ENCODE results near the gene GTF2H4. TPM values are rescaled to one million over a fixed set of nuclear protein-coding genes. Genes with fewer than 3 reads are reported as not detected.
"Not testable (repeated sequence)": the region's sequence is repeated elsewhere in the genome, so short reads cannot be mapped to it uniquely, and the experiment has no call there.

Gene GTF2H4
- total and polyA plus RNA-seq, 4 donors, result 6.2 to 15.8 (median 12.3) TPM

- WGBS, result 89% methylated on average over 8 of the region's 8 CpGs
- no peak for DNase-seq (ENCODE audit: low spot score)
- Histone ChIP-seq H3K27me3 (ENCODE audit: control insufficient read depth in 4 of 4, insufficient read depth in 4 of 4, low read length in 3 of 4) (no peaks in the 10 kb centered on the region), H3K27ac (ENCODE audit: low read depth in 1 of 2, low read length in 2 of 2) (no peak overlapping the region), H3K36me3 (ENCODE audit: control insufficient read depth in 4 of 4, insufficient read depth in 3 of 4, low read depth in 1 of 4, low read length in 3 of 4) (peaks cover 13 to 58% (median 34%) of the 10 kb centered on the region in 4 donors), H3K9me3 (ENCODE audit: control insufficient read depth in 4 of 4, low read length in 3 of 4) (no peaks in the 10 kb centered on the region), H3K4me1 (ENCODE audit: control insufficient read depth in 4 of 4, insufficient read depth in 4 of 4, low read length in 3 of 4) (peaks cover 0 to 19% (median 13%) of the 10 kb centered on the region in 4 donors), H3K9ac (ENCODE audit: low read depth in 1 of 2, low read length in 2 of 2) (no peak overlapping the region), H3K4me3 (ENCODE audit: low read depth in 1 of 3, low read length in 3 of 3) (no peak overlapping the region)
- no peak for TF ChIP-seq HNF4G (IDR thresholded peaks at IDR 0.05)
Measured at GRCh38 chr6:30918670-30919069, 10.7 kb downstream of the GTF2H4 start.

DNA sequence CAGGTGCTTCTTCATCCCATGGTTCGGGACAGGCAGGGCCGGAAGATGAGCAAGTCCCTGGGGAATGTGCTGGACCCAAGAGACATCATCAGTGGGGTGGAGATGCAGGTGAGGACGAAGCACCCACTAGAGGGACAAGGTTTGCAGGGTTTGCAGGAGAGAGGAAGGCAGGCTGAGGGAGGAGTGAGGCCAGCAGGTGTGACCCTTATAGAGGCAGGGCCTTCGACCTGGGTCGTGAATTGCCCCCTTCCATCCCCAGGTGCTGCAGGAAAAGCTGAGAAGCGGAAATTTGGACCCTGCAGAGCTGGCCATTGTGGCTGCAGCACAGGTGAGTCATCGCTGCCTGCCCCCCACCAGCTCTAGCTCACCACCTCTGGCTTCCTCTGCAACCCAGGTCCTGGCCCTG, 14.4 kb downstream of the GTF2H4 start:
- 91% methylated on average over 7 of the region's 7 CpGs for WGBS
- no peak overlapping the region for H3K9ac ChIP-seq (ENCODE audit: low read depth in 1 of 2, low read length in 2 of 2)
- TF ChIP-seq HNF4A (conservative IDR thresholded peaks at IDR 0.05), result no peak
- no peak for DNase-seq (ENCODE audit: low spot score)
- H3K27ac ChIP-seq (ENCODE audit: low read depth in 1 of 2, low read length in 2 of 2), result no peak overlapping the region
- H3K4me3 ChIP-seq (ENCODE audit: low read depth in 1 of 3, low read length in 3 of 3), result no peak overlapping the region
- H3K27me3 ChIP-seq (ENCODE audit: control insufficient read depth in 4 of 4, insufficient read depth in 4 of 4, low read length in 3 of 4), result no peaks in the 10 kb centered on the region
- no peaks in the 10 kb centered on the region for H3K4me1 ChIP-seq (ENCODE audit: control insufficient read depth in 4 of 4, insufficient read depth in 4 of 4, low read length in 3 of 4)
- peaks cover 18 to 78% (median 40%) of the 10 kb centered on the region in 4 donors for H3K36me3 ChIP-seq (ENCODE audit: control insufficient read depth in 4 of 4, insufficient read depth in 3 of 4, low read depth in 1 of 4, low read length in 3 of 4)
- no peaks in the 10 kb centered on the region for H3K9me3 ChIP-seq (ENCODE audit: control insufficient read depth in 4 of 4, low read length in 3 of 4)

DNA sequence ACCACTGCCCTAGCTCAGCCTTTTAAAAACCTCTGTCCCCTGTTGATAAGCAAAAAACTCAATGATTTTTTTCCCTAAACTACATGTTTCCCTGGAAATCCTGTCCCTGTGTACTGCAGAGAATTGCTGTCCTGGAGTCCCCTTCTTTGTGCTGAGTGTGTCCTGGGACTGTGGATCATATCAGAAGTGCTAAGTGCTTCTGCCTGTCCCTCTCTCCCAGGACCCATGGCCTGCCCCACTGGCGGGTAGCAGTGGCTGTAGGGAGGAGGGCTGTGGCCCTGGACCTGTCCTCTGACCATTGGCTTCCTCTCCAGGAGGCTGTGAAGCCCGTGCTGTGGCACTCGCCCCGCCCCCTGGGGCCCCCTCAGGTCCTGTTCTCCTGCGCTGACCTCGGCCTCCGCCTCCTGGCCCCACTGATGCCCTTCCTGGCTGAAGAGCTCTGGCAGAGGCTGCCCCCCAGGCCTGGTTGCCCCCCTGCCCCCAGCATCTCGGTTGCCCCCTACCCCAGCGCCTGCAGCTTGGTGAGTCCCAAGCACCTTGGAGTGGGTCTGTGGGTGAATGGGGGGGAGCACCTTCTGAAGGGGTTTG, 16.1 kb downstream of the GTF2H4 start:
- DNase-seq (ENCODE audit: low spot score); H3K4me3 ChIP-seq (ENCODE audit: low read depth in 1 of 3, low read length in 3 of 3); H3K27me3 ChIP-seq (ENCODE audit: control insufficient read depth in 4 of 4, insufficient read depth in 4 of 4, low read length in 3 of 4); H3K4me1 ChIP-seq (ENCODE audit: control insufficient read depth in 4 of 4, insufficient read depth in 4 of 4, low read length in 3 of 4); H3K27ac ChIP-seq (ENCODE audit: low read depth in 1 of 2, low read length in 2 of 2); H3K9me3 ChIP-seq (ENCODE audit: control insufficient read depth in 4 of 4, low read length in 3 of 4); H3K9ac ChIP-seq (ENCODE audit: low read depth in 1 of 2, low read length in 2 of 2): not testable (repeated sequence)
- 94% methylated on average over 9 of the region's 9 CpGs for WGBS
- peaks cover 18 to 71% (median 35%) of the 10 kb centered on the region in 4 donors for H3K36me3 ChIP-seq (ENCODE audit: control insufficient read depth in 4 of 4, insufficient read depth in 3 of 4, low read depth in 1 of 4, low read length in 3 of 4)

DNA sequence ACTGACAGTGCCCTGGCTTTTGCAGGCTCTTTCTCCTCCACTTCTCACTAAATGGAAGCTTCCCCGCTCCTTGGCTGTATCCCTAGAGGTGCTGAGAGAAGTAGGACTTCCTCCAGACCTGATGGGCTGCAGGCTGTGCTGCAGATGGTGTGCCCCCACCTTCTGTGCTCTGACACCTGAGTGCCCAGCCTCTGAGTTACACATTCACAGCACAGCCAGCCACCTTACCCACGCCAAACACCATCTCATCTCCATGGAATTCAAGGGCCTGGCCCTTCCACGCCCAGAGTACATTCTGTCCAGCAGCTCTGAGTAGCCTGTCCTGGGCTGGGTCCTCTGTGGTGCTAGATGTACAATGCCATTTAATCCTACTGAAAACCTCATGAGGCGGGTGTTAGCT, 18.6 kb downstream of the GTF2H4 start:
- H3K9ac ChIP-seq (ENCODE audit: low read depth in 1 of 2, low read length in 2 of 2), result no peak overlapping the region
- TF ChIP-seq EGR1 (IDR thresholded peaks at IDR 0.05; ENCODE audit: low read depth in 2 of 2), result no peak
- TF ChIP-seq JUND (IDR thresholded peaks at IDR 0.05), result no peak
- TF ChIP-seq, protein P1, sequence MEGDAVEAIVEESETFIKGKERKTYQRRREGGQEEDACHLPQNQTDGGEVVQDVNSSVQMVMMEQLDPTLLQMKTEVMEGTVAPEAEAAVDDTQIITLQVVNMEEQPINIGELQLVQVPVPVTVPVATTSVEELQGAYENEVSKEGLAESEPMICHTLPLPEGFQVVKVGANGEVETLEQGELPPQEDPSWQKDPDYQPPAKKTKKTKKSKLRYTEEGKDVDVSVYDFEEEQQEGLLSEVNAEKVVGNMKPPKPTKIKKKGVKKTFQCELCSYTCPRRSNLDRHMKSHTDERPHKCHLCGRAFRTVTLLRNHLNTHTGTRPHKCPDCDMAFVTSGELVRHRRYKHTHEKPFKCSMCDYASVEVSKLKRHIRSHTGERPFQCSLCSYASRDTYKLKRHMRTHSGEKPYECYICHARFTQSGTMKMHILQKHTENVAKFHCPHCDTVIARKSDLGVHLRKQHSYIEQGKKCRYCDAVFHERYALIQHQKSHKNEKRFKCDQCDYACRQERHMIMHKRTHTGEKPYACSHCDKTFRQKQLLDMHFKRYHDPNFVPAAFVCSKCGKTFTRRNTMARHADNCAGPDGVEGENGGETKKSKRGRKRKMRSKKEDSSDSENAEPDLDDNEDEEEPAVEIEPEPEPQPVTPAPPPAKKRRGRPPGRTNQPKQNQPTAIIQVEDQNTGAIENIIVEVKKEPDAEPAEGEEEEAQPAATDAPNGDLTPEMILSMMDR (IDR thresholded peaks at IDR 0.05; ENCODE audit: low read depth, low read length, missing input control), result no peak
- TF ChIP-seq FOXA2 (IDR thresholded peaks at IDR 0.05), result no peak
- no peak for TF ChIP-seq YY1 (IDR thresholded peaks at IDR 0.05)
- TF ChIP-seq SP1 (IDR thresholded peaks at IDR 0.05), result no peak
- no peak for TF ChIP-seq TAF1 (conservative IDR thresholded peaks at IDR 0.05)
- TF ChIP-seq GABPA (IDR thresholded peaks at IDR 0.05 in 1 of 2, conservative IDR thresholded peaks at IDR 0.05 in 1 of 2), result no peak
- no peak for TF ChIP-seq REST (IDR thresholded peaks at IDR 0.05)
- DNase-seq (ENCODE audit: low spot score), result no peak
- no peak overlapping the region for H3K4me3 ChIP-seq (ENCODE audit: low read depth in 1 of 3, low read length in 3 of 3)
- peaks cover 0 to 3% (median 1%) of the 10 kb centered on the region in 4 donors for H3K9me3 ChIP-seq (ENCODE audit: control insufficient read depth in 4 of 4, low read length in 3 of 4)
- no peaks in the 10 kb centered on the region for H3K27me3 ChIP-seq (ENCODE audit: control insufficient read depth in 4 of 4, insufficient read depth in 4 of 4, low read length in 3 of 4)
- no peak overlapping the region for H3K27ac ChIP-seq (ENCODE audit: low read depth in 1 of 2, low read length in 2 of 2)
- 93% methylated on average over 4 of the region's 4 CpGs for WGBS
- H3K4me1 ChIP-seq (ENCODE audit: control insufficient read depth in 4 of 4, insufficient read depth in 4 of 4, low read length in 3 of 4), result no peaks in the 10 kb centered on the region
- peaks cover 9 to 49% (median 21%) of the 10 kb centered on the region in 4 donors for H3K36me3 ChIP-seq (ENCODE audit: control insufficient read depth in 4 of 4, insufficient read depth in 3 of 4, low read depth in 1 of 4, low read length in 3 of 4)

- not testable (repeated sequence) for H3K4me3 ChIP-seq (ENCODE audit: low read depth in 1 of 3, low read length in 3 of 3); H3K9ac ChIP-seq (ENCODE audit: low read depth in 1 of 2, low read length in 2 of 2); H3K9me3 ChIP-seq (ENCODE audit: control insufficient read depth in 4 of 4, low read length in 3 of 4); H3K27me3 ChIP-seq (ENCODE audit: control insufficient read depth in 4 of 4, insufficient read depth in 4 of 4, low read length in 3 of 4); H3K27ac ChIP-seq (ENCODE audit: low read depth in 1 of 2, low read length in 2 of 2); H3K4me1 ChIP-seq (ENCODE audit: control insufficient read depth in 4 of 4, insufficient read depth in 4 of 4, low read length in 3 of 4); DNase-seq (ENCODE audit: low spot score)
- WGBS, result 94% methylated on average over 3 of the region's 3 CpGs
- peaks cover 9 to 44% (median 20%) of the 10 kb centered on the region in 4 donors for H3K36me3 ChIP-seq (ENCODE audit: control insufficient read depth in 4 of 4, insufficient read depth in 3 of 4, low read depth in 1 of 4, low read length in 3 of 4)
Measured at GRCh38 chr6:30927080-30927479, 19.1 kb downstream of the GTF2H4 start.
